HG02884 (cell line): Measurements from ENCODE around the gene TEAD1.

Source experiments
- ATAC-seq: cut with Tn5 transposase; IDR thresholded peaks from one replicate; pipeline ENCODE4 v1.9.1; 2021; ENCODE audit warnings: mild to moderate bottlenecking, moderate library complexity; ENCODE audit not compliant: unreplicated experiment

The TEAD1 gene

DNA sequence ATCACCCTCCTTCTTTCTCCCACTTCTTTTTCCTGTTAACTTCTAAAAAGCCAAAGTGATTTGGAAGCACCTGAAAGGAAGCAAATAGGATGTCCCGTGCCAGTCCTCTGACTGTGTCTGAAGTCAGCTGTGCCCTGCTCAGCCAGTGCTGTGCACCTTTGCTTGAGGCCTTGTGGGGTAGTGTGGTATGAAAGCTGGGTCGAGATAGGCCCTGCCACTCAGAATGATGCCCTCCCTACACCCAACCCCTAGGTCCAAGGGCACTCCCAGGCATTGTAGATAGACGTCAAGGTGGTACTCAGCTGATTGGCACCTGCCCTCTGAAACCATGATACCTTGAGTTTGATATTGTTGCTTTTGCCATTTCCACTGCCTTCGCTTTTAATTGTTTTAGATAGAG is 251.3 kb downstream of the TEAD1 start:
- ATAC-seq, result no peak

DNA sequence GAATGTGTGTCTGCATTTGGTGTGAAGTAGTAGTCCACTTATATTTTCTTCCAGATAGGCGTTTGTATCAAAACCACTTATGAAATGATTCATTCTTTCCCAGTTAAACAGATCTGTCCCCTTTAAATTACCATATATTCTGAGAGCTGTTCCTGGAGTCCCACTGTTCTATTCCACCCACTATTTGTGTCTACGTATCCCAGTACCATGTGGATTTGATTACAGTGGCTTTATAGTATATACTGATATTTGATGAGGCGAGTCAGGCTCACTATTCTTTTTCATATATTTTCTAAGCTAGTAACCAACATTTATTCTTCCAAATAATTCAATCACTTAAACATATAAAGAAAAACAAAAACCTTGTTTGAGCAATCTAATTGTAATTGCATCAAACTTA is 253.0 kb downstream of the TEAD1 start:
- ATAC-seq, result no peak

DNA sequence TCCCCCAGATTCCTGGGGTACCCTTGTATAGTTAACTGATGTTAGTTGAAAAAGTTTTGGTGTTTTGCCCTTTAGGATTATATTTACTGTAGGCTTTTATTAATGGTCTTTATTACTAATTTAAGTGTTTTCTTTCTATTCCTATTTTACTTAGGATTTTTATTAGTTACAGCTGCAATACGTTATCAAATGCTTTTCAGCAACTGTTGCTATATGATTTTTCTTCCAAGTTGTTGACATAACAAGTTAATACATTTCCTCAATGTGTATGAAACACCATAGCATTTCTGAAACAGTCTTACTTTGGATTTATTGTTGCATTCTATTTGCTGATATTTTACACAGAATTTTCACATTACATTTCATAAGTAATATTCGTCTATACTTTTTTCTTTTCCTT is 253.7 kb downstream of the TEAD1 start:
- ATAC-seq, result no peak

DNA sequence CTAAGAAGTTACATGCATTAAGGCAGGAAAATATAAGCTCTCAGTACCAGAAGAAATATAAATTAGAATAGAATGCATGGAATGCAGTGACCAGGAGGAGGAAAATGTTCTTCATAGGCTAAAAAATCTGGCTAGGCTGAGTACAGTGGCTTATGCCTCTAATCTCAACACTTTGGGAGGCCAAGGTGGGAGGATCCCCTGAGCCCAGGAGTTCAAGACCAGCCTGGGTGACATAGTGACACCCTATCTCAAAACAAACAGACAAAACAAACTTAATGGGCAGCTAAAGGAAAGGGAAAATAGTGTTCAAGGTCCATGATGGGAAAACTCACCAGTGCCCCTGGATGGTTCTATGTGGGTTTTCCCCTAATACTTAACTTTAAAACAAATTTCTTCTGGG is 256.6 kb downstream of the TEAD1 start:
- ATAC-seq, result no peak

DNA sequence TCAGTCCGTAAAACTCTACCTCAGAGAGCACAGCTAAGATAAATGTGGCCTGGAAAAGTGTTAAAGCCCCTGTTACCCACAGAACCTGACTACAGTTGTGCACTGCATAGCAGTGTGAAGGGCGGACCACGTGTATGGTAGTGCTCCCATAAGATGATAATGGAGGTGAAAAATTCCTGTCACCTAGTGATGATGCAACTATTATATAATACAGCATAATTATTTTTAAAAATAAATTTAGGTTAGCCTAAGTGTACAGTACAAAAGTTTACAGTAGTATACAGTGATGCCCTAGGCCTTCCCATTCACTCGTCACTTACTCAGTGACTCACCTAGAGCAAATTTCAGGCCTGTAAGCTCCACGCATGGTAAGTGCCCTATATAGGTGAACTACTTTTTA is 258.3 kb downstream of the TEAD1 start:
- ATAC-seq, result no peak

DNA sequence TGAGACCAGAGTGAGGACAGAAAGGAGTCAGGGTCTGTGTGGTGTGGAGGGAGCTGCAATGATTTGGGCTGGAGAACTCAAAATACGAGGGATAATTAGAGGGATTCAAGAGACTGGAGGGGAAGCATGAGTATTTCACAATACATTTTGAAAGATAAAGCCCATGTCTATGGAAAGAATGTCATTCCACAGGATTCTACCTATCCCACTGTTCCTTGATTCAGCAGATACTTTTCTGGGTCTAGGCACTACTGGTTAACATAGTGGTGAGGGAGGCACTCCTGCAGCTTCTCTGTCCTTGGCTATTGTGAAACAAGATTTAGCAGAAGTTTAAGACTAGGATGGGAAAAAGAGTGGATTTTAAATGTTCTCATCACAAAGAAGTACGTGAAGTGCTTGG is 262.0 kb downstream of the TEAD1 start:
- no peak for ATAC-seq

DNA sequence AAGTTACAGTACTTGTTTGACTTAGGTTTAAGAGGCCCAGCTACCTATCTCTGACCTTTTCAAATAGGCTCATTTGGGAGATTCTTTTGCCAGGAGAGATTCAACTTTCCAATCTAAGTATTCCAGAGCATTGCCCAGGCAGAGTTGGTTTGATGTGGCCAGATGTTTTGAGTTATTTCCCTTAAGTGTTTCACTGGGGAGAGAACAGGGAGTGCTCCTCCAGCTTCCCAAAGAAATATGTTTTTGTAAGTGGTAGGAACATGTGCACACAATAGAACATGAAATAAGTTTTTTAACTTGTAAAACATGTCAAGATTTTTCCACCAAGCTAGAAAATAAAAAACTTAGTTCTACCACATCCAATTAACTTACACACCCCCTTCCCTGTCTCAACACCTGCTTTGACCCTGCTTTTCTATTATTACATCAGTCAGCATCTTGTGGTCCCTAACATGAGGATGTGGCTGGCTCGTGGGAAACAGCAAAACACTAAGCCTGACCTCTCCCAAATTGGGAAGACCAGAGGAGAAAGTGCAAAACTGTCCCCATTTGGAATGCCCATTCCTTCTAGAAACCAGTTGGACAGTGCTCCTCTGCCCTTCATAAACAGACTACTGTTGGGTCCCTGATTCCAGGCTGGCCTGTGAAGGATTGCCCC is 264.5 kb downstream of the TEAD1 start:
- no peak for ATAC-seq

DNA sequence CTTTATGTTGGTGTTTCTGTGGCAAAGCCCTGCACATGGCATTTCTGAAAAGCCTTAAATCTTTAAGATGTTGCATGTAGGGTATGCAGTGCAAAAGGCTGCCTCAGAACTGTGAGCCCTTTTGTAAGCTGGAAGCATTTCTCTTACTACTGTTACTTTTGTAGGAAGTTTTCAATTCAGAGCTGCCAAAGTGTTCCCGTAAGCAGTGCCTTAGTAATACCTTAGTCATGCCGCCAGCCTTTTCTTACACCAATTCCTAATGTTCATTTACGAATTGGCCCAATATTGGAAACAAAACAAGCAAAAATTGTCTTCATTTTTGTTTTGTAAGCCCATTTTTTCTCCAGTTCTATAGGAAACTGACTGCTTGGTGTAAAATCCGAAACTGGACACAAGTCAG is 267.4 kb downstream of the TEAD1 start:
- no peak for ATAC-seq

DNA sequence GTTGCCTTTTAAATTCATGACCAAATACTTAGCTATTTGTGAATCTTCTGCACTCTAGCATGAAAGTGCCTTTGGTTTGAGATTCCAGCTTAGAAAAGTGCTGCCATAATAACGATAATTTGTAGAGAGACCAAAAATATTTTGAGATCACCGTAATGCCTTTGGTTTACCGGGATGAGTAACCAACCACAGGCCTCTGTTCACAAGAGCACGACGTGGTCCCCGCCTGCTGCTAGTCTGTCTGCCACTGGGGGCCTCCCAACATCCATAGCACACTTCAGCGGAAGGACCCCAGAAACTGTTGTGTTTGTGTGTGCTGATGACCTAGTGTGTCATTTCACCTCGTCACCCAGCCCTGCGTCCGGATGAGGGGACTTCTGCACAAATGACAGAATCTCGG is 267.9 kb downstream of the TEAD1 start:
- no peak for ATAC-seq

DNA sequence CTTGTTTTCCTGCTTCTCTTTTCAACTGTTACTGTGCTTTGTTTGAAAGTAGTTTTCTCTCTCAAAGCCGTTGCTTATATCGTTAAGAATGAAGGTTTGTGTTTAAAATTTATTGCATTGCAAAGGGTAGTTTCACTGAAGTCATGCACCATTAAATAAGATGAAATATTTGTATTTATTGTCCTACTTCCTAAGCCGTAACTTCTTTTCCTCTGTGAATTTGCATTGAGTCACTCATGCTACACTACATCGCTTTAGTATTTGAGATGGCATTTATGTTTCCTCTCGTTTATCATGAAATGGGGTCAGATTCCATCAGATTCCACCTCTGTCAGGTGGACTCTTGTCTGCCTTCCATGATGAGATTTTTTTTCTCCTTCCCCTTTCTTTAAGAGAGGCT is 269.1 kb downstream of the TEAD1 start:
- no peak for ATAC-seq

DNA sequence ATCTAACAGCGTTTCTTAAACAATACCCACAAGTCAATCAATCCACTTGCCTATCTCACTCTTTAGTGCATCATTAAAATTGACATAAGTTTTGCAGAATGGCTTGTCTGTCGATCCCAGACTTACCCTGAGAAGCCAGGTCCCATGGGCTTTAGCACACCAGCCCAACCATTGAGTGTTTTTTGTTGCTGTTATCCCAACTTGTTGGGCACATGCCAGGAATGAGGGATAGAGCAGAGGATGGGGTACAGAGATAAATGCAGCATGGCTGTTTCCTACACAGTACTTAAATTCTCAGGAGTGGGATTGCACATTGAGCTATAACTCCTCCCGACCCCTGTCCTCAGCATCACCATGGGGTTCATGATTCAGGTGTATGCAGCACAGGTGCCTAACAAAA is 270.7 kb downstream of the TEAD1 start:
- ATAC-seq, result no peak

DNA sequence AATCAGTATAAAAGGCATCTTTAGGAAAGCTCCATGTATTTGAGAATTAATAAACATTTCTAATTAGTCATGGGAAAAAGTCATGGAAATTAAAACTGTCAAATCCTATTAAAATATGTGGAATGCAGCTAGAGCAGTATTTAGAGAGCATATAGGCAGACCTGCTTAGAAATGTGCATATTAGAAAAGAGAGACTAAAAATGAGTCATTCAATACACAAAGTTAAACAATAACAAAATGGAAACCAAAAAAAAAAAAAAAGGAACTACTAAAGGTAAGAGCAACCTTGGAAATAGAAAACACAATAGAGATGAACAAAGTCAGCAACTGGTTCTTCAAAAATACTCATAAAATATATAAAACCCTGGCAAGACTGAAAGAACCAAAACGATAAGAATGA is 275.2 kb downstream of the TEAD1 start:
- no peak for ATAC-seq

DNA sequence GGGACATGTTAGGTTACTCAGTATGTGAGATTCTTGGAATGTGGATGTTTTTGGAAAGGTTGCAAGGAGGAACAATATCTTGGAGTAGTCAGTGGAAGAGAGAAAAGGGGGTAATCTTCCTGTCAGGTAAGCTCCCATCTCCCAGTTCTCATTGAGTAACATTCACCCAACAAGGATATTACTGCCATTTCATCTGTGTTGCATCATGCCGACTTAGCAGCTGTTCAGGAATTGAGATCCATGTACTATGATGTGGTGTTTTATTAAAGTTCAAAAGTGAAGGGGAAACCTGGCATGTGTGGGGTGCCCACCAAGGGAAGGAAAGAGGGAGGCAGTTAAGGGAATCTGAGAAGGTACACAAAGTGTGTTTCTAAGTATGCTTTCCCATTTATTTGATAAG is 276.4 kb downstream of the TEAD1 start:
- no peak for ATAC-seq

DNA sequence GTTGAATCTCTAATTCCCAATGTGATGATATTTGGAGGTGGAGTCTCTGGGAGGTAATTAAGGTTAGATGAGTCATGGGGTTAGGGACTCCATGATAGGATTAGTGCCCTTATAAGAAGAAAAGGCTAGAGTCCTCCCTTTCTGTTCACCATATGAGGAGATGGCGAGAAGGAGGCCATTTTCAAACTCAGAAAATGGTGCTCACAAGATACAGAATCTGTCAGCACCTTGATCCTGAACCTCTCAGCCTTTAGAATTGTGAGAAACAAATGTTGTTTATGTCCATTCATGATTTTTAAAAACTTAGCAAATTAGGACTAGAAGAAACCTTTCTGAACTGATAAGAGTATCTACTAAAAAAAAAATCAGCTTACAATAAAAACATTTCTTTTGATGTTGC is 277.2 kb downstream of the TEAD1 start:
- no peak for ATAC-seq

DNA sequence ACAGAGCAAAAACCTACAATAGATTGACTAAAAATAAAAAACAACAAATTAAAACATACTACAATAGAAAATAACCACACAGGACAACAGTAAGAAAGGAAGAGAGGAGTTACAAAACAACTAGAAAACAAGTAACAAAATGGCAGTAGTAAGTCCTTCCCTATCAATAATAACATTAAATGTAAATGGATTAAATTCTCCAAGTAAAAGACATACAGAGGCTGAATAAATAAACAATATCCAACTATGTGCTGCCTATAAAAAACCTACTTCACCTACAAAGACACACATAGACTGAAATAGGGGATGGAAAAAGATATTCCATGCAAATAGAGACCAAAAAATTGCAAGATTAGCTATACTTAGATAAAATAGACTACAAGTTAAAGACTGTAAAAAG is 277.9 kb downstream of the TEAD1 start:
- no peak for ATAC-seq

DNA sequence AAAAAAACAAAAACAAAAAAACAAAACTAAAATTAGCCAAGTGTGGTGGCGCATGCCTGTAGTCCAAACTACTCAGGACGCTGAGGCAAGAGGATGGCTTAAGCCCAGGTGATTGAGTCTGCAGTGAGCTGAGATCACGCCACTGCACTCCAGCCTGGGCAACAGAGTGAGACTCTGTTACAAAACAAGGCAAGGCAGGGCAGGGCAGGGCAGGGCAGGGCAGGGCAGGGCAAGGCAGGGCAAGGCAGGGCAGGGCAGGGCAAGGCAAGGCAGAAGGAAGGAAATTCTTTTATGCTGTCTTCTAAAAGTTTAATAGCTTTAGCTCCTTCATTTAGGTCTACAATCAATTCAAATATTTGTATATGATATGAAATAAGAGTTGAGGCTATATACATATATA is 284.8 kb downstream of the TEAD1 start:
- no peak for ATAC-seq

DNA sequence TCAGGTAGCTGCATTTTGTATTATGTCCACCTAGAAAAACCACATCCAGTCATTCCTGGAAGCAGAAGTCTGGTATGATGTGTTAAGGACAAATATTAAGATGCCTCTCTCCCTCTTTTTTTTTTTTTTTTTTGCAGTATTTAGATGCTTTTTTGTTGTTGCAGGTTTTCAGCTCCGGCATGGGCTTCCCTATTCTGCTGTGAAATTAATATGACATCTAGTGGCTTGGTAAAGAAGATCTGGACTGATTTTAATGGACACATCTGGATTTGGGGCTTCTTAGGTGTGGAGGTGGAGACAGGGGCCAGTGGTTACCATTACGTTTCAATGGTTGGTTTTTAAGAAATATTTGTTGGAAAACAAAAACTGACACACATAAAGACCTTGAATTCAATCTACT is 287.4 kb downstream of the TEAD1 start:
- no peak for ATAC-seq

DNA sequence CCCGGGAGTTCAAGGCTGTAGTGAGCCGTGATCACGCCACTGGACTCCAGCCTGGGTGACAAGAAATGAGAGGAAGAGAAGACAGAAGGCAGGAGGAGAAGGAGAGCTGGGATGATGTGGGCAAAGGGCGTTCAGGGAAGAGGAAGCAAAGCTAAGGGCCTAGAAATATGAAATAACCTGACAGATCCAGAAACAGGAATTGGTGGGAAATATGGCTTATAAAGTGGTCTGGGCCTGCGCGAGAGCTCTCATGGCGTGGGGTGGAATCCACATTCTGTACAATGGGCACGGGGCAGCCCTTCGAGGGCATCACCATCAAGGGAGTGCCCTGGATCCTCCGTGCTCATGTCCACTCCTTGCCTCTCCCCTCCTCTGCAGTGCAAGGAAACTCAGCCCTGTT is 288.1 kb downstream of the TEAD1 start:
- no peak for ATAC-seq

DNA sequence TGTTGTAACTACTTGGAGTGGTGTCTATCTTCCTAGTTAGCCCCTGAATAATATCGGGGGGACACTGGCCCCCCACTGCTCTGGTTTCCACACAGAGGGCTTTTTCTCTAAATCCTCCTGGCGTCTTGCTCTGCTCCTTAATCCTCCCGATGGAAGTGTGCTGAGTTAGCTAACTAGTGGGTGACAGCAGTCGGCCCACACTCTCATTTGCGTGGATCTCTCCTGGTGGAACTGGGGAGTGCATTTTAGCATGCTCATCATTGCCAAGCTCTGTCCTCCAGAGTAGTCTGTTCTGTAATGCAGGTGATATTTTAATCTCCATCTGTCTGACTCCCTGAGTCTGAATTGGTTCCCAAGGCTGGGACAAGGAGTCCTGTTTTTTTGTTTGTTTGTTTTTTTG is 288.8 kb downstream of the TEAD1 start:
- ATAC-seq, result no peak

DNA sequence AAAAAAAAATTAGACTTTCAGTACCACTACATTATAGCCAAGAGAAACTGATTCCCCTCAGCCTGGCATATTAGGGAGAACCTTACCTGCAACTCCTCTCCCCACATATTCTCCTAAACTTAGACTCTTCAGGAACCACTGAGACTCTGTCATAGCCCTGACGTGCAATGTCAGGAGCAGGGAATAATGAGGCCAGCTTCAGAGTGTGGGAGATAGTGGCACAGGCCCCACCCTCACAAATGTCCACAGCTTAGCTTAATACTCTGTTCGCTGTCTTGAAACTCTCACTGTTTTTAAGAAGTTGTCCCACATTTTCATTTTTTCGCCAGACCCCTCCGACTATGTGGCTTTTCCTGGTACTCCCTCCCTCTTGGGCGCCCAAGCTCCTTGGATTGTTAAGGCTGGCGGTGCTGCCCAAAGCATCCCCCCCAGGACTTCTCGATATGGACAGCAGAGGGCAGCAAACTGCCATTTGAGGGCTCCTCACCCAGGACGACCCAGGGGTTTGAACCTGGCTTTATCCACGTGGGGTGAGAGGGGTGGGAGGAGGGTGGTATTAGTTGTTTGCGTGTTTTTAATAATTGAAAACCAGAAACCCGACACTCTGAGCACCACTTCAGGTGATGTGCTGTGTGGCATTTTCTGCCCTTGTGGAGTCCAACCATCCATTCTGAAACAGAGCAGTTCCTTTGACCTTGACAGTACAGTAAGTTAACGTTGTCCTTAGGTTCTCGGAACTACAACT is 289.7 kb downstream of the TEAD1 start:
- peak; percentile 66 for ATAC-seq

DNA sequence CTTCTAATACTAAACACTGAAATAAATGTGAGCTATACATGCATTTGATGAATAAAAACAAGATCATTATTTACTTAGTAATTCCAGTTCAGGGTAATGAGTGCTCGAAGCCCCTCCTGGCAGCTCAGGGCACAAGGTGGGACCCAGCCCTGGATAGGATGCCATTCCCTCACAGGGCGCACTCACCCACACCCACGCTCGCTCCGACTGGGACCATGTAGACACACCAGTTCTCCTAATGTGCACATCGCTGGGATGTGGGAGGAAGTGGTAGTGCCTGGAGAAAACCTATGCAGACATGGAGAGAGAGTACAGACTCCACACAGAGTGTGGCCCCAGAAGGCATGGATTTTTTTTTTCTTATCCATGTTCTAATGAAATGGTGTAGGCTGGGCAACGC is 290.4 kb downstream of the TEAD1 start:
- ATAC-seq, result no peak

DNA sequence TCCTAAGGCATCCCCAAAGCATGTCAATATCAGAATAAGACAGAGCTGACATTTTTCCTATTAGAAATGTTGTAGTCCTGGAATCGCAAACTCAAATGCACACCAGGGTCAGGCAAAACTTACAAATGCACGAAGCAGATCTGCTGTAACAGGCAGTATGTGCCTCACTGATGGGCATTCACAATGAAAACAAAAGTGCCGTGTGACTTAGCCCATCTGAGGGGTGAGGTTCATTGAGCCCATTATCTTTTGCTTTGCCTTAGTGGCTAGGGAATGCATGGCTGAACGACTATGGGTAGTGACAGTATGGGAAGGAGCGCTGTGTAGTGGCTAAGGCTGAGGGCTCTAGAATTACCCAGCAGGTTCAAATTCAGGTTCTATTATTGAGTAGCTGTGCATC is 291.8 kb downstream of the TEAD1 start:
- no peak for ATAC-seq

DNA sequence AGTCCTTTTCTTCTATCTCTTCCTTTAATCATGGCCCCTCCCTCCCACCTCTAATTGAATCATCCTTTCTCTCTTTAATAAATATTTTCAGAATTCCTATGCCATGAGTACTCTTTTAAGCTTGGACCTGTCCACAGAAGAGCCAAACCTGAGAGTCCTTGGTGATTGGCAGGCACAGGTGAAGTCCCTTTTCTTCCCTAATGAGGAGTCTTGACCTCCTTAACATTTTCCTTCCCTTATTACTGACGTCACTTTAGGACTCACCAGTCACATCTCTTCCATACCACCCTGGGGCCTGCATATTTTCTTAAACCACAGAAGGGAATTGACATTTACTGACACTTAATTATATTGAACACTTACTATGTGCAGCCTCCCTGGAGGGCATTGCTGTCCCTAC is 293.9 kb downstream of the TEAD1 start:
- ATAC-seq, result no peak
